MG63 (cell line): ENCODE results near the gene TEX28. TPM values are rescaled to one million over a fixed set of nuclear protein-coding genes. Genes with fewer than 3 reads are reported as not detected.
"Not testable (repeated sequence)": the region's sequence is repeated elsewhere in the genome, so short reads cannot be mapped to it uniquely, and the experiment has no call there.

Source experiments
- DNase-seq: peaks from one replicate; pipeline ENCODE4 v3.0.0-alpha.2; 2020
- H3K27me3 ChIP-seq: fragments of 250-450 bp; sonication (Bioruptor Pico); 2 replicates; pipeline ENCODE4 v1.5.1; 2020; ENCODE audit warnings: mild to moderate bottlenecking, moderate library complexity
- H3K36me3 ChIP-seq: fragments of 250-450 bp; sonication (Bioruptor Pico); 2 replicates; pipeline ENCODE4 v1.5.1; 2020; ENCODE audit warnings: mild to moderate bottlenecking, moderate library complexity
- H3K4me3 ChIP-seq: fragments of 250-450 bp; sonication (Bioruptor Pico); 2 replicates; pipeline ENCODE4 v1.5.1; 2020; ENCODE audit warnings: mild to moderate bottlenecking, moderate library complexity
- H3K9me3 ChIP-seq: fragments of 250-450 bp; sonication (Bioruptor Pico); 2 replicates; pipeline ENCODE4 v1.5.1; 2020; ENCODE audit warnings: mild to moderate bottlenecking, moderate library complexity
- total RNA-seq: library from RNA; depleted of rRNA; stranded (reverse); fragments of >200 nt; shearing (Covaris generic); gene quantifications from 2 replicates; pipeline ENCODE4 v1.2.3, GENCODE V29; 2014; ENCODE audit warnings: low replicate concordance; rRNA removed

The TEX28 gene
- total RNA-seq, result not detected in 2 replicates

- Histone ChIP-seq H3K9me3 (no peaks in the 10 kb centered on the region), H3K27me3 (no peaks in the 10 kb centered on the region), H3K4me3 (no peak within 1 kb of the TSS), H3K36me3 (no peaks in the 10 kb centered on the region)
- DNase-seq, result no peak
Measured at GRCh38 chrX:154294791-154295574, at the start of gene TEX28. Gene TEX28 (minus strand): TSS chrX:154295124. CDS start chrX:154292117, 3,007 bp downstream.

- DNase-seq, H3K27me3 ChIP-seq, H3K4me3 ChIP-seq, H3K36me3 ChIP-seq, H3K9me3 ChIP-seq: not testable (repeated sequence)
Measured at GRCh38 chrX:154343620-154344019, 48.7 kb upstream of the TEX28 start.

- not testable (repeated sequence) for DNase-seq, H3K36me3 ChIP-seq, H3K9me3 ChIP-seq, H3K4me3 ChIP-seq, H3K27me3 ChIP-seq
Measured at GRCh38 chrX:154343063-154343462, 48.1 kb upstream of the TEX28 start.

- H3K27me3 ChIP-seq, H3K9me3 ChIP-seq, H3K36me3 ChIP-seq, DNase-seq, H3K4me3 ChIP-seq: not testable (repeated sequence)
Measured at GRCh38 chrX:154341399-154342298, 46.7 kb upstream of the TEX28 start.

GRCh38 chrX:154334496-154334895 is 39.6 kb upstream of the TEX28 start:
- H3K4me3 ChIP-seq, result no peak overlapping the region
- H3K9me3 ChIP-seq, result no peaks in the 10 kb centered on the region
- no peak for DNase-seq
- no peaks in the 10 kb centered on the region for H3K27me3 ChIP-seq
- H3K36me3 ChIP-seq, result no peaks in the 10 kb centered on the region

- Histone ChIP-seq H3K27me3 (no peaks in the 10 kb centered on the region), H3K9me3 (no peaks in the 10 kb centered on the region), H3K4me3 (no peak overlapping the region), H3K36me3 (no peaks in the 10 kb centered on the region)
- no peak for DNase-seq
Measured at GRCh38 chrX:154333837-154334271, 38.9 kb upstream of the TEX28 start.

- no peak overlapping the region for H3K4me3 ChIP-seq
- H3K36me3 ChIP-seq, result no peaks in the 10 kb centered on the region
- no peak for DNase-seq
- no peaks in the 10 kb centered on the region for H3K9me3 ChIP-seq
- H3K27me3 ChIP-seq, result no peaks in the 10 kb centered on the region
Measured at GRCh38 chrX:154333116-154333515, 38.2 kb upstream of the TEX28 start.

- Histone ChIP-seq H3K9me3 (no peaks in the 10 kb centered on the region), H3K36me3 (no peaks in the 10 kb centered on the region), H3K27me3 (no peaks in the 10 kb centered on the region), H3K4me3 (no peak overlapping the region)
- no peak for DNase-seq
Measured at GRCh38 chrX:154332561-154332960, 37.6 kb upstream of the TEX28 start.

- DNase-seq, result no peak
- H3K36me3 ChIP-seq, result no peaks in the 10 kb centered on the region
- H3K27me3 ChIP-seq, result no peaks in the 10 kb centered on the region
Measured at GRCh38 chrX:154329294-154329693, 34.4 kb upstream of the TEX28 start.

GRCh38 chrX:154328646-154329045 is 33.7 kb upstream of the TEX28 start:
- Histone ChIP-seq H3K27me3 (no peaks in the 10 kb centered on the region), H3K36me3 (no peaks in the 10 kb centered on the region), H3K9me3 (no peaks in the 10 kb centered on the region), H3K4me3 (no peak overlapping the region)
- DNase-seq, result no peak

More at GRCh38 chrX:154329294-154329693, 34.4 kb upstream of the TEX28 start:
- H3K4me3 ChIP-seq, result no peak overlapping the region
- no peaks in the 10 kb centered on the region for H3K9me3 ChIP-seq

GRCh38 chrX:154327038-154327820 is 32.3 kb upstream of the TEX28 start:
- no peaks in the 10 kb centered on the region for H3K9me3 ChIP-seq
- no peaks in the 10 kb centered on the region for H3K27me3 ChIP-seq
- DNase-seq, result no peak
- H3K36me3 ChIP-seq, result no peaks in the 10 kb centered on the region
- no peak overlapping the region for H3K4me3 ChIP-seq

GRCh38 chrX:154325541-154325940 is 30.6 kb upstream of the TEX28 start:
- H3K27me3 ChIP-seq, result no peaks in the 10 kb centered on the region
- H3K9me3 ChIP-seq, result no peaks in the 10 kb centered on the region
- no peaks in the 10 kb centered on the region for H3K36me3 ChIP-seq
- no peak for DNase-seq
- no peak overlapping the region for H3K4me3 ChIP-seq

- Histone ChIP-seq H3K9me3 (no peaks in the 10 kb centered on the region), H3K27me3 (no peaks in the 10 kb centered on the region), H3K36me3 (no peaks in the 10 kb centered on the region), H3K4me3 (no peak overlapping the region)
- DNase-seq, result no peak
Measured at GRCh38 chrX:154323537-154323936, 28.6 kb upstream of the TEX28 start.

GRCh38 chrX:154322890-154323289 is 28.0 kb upstream of the TEX28 start:
- no peaks in the 10 kb centered on the region for H3K36me3 ChIP-seq
- no peak overlapping the region for H3K4me3 ChIP-seq
- no peak for DNase-seq
- H3K9me3 ChIP-seq, result no peaks in the 10 kb centered on the region
- H3K27me3 ChIP-seq, result no peaks in the 10 kb centered on the region

- Histone ChIP-seq H3K4me3 (no peak overlapping the region), H3K9me3 (no peaks in the 10 kb centered on the region), H3K27me3 (no peaks in the 10 kb centered on the region), H3K36me3 (no peaks in the 10 kb centered on the region)
- no peak for DNase-seq
Measured at GRCh38 chrX:154321594-154321993, 26.7 kb upstream of the TEX28 start.

- no peak for DNase-seq
- H3K4me3 ChIP-seq, result no peak overlapping the region
- no peaks in the 10 kb centered on the region for H3K27me3 ChIP-seq
Measured at GRCh38 chrX:154321152-154321551, 26.2 kb upstream of the TEX28 start.

GRCh38 chrX:154320406-154320805 is 25.5 kb upstream of the TEX28 start:
- H3K4me3 ChIP-seq, result no peak overlapping the region
- H3K9me3 ChIP-seq, result no peaks in the 10 kb centered on the region
- no peak for DNase-seq
- H3K27me3 ChIP-seq, result no peaks in the 10 kb centered on the region
- H3K36me3 ChIP-seq, result no peaks in the 10 kb centered on the region

More at GRCh38 chrX:154321152-154321551, 26.2 kb upstream of the TEX28 start:
- H3K9me3 ChIP-seq, result no peaks in the 10 kb centered on the region
- H3K36me3 ChIP-seq, result no peaks in the 10 kb centered on the region
